ENCODE data around the gene PVALEF. TPM values are rescaled to one million over a fixed set of nuclear protein-coding genes. Genes with fewer than 3 reads are reported as not detected.
"Not testable (repeated sequence)": the region's sequence is repeated elsewhere in the genome, so short reads cannot be mapped to it uniquely, and the experiment has no call there.

PVALEF gene
- total RNA-seq, 1 donor from 2014 or later = not detected

GRCh38 chr17:81143717-81144422 lies 21.4 kb upstream of the PVALEF start:
- DNase-seq (ENCODE audit: low read depth, low spot score) = no peak

DNA sequence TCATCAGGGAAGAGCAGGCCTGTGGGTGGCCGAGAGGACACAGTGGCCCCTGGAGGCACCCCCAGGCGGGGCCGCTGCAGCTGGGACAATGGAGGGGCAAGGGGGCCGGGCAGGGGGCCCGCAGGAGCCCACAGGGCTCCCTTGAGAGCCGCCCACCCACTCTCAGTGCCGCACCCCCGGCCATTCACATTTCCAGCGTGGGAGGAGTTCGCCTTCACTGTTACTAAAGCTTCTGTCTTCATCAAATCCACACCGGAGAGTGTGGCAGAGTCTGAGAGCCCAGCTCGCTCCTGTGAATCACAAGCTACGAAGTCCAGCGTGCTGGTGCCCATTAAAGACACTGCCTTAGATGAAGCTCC lies 20.9 kb upstream of the PVALEF start:
- DNase-seq (ENCODE audit: low read depth, low spot score) = no peak

DNA sequence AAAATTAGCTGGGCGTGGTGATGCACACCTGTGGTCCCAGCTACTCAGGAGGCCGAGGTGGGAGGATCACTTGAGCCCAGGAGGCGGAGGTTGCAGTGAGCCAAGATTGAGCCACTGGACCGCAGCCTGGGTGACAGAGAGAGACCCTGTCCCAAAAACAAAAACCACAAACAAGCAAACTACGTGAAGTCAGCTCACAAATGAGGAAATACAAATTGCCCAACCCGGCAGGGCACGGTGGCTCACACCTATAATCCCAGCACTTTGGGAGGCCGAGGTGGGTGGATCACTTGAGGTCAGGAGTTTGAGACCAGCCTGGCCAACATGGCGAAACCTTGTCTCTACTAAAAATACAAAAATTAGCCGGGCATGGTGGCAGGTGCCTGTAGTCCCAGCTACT lies 19.1 kb upstream of the PVALEF start:
- DNase-seq (ENCODE audit: low read depth, low spot score) = not testable (repeated sequence)

GRCh38 chr17:81147701-81148100 lies 17.6 kb upstream of the PVALEF start:
- no peak for DNase-seq (ENCODE audit: low read depth, low spot score)

GRCh38 chr17:81148571-81148970 lies 16.7 kb upstream of the PVALEF start:
- no peak for DNase-seq (ENCODE audit: low read depth, low spot score)

GRCh38 chr17:81148986-81149533 lies 16.2 kb upstream of the PVALEF start:
- DNase-seq (ENCODE audit: low read depth, low spot score) = no peak

DNA sequence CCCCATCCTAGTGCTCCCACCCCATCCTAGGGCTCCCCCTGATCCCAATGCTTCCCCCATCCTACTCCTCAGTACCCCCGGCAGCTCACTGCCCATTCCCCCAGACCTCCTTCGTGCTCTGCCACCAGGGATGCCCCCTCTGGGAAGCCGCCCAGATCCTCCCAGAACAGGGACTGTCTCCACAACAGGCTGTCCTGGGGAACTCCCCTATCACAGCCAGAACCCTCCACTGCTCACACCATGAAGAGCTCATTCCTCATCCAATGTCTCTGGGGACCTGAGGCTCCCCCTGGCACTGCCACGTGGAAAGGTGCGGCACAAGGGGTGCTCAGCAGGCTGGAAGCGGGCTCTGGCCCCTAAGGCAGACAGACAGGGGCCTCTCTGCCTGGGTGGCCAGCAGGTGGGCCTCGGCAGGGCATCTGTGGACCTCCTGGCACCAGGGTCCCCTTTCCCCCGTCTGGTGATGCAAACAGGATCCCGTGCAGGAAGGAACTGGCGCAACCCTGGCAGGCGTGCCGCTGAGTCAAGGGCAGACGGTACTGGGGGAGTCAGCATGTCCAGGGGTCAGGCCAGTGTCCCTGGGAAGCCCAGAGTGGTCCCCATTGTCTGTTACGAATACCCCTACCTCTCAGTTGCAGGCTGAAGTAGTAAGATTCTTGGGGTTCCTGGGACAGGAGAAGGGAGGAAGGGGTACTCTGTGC lies 14.8 kb upstream of the PVALEF start:
- no peak for DNase-seq (ENCODE audit: low read depth, low spot score)

- no peak for DNase-seq (ENCODE audit: low read depth, low spot score)
Observed at GRCh38 chr17:81151278-81151677, 14.0 kb upstream of the PVALEF start.

- DNase-seq (ENCODE audit: low read depth, low spot score) = no peak
Observed at GRCh38 chr17:81152288-81152828, 12.9 kb upstream of the PVALEF start.

GRCh38 chr17:81153340-81153803 lies 11.9 kb upstream of the PVALEF start:
- no peak for DNase-seq (ENCODE audit: low read depth, low spot score)

DNA sequence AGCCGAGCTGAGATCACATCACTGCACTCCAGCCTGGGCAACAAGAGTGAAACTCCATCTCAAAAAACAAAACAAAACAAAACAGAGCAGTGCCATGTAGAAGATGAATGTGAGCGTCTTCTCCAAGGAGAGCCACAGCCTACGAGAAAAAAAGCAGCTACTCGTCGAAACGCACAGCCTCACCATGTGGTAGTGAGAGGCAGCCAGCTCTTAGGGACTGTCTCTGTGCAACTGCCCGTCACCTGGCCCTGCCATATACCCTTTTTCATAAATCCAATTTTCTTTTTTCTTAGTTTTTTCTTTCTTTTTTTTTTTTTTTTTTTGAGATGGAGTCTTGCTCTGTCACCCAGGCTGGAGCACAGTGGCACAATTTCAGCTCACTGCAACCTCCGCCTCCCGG lies 11.3 kb upstream of the PVALEF start:
- DNase-seq (ENCODE audit: low read depth, low spot score) = not testable (repeated sequence)

- DNase-seq (ENCODE audit: low read depth, low spot score) = no peak
Observed at GRCh38 chr17:81154961-81155360, 10.3 kb upstream of the PVALEF start.

DNA sequence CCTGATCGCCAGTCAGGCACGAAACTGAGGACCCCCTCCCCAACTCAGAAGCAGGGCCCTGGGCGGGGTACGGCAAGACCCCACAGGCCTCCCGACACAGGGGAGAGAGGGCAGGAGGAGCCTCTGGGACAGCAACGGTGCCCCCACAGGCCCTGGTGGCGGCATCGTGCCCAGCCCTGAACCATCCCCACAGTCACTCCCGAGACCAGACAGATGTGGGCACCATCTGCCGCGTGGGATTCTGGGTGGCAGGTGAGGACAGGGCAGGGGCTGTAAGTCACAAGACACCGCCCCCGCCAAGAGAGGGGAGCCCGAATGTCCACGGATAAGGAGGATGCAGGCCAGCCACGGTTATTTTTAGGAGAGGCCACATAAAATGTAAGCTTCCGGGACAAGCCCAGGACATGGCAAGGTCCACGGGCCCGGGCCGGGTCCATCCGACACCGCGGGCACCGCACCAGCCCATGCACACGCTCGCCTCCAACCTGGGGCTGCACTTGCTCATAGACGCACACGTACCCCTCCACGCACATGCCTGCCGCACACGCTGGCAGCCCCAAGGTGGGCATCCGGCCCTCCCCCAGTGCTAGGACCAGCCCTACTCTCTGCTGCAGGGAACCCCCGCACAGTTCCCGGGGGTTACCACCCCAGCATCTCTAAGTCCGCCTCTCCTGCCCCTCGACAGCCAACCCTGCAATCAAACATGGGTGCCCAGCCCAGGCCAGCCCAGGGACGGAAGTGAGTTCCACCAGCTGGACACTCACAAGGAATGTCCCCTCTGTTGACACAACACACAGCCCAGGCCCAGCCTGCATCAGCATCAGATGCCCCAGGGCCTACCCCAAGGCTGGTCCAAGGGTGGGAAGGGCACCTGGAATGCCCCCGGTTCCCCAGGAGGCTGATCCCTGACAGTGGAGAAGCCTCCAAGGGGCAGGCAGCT lies 8.2 kb upstream of the PVALEF start:
- no peak for DNase-seq (ENCODE audit: low read depth, low spot score)

DNA sequence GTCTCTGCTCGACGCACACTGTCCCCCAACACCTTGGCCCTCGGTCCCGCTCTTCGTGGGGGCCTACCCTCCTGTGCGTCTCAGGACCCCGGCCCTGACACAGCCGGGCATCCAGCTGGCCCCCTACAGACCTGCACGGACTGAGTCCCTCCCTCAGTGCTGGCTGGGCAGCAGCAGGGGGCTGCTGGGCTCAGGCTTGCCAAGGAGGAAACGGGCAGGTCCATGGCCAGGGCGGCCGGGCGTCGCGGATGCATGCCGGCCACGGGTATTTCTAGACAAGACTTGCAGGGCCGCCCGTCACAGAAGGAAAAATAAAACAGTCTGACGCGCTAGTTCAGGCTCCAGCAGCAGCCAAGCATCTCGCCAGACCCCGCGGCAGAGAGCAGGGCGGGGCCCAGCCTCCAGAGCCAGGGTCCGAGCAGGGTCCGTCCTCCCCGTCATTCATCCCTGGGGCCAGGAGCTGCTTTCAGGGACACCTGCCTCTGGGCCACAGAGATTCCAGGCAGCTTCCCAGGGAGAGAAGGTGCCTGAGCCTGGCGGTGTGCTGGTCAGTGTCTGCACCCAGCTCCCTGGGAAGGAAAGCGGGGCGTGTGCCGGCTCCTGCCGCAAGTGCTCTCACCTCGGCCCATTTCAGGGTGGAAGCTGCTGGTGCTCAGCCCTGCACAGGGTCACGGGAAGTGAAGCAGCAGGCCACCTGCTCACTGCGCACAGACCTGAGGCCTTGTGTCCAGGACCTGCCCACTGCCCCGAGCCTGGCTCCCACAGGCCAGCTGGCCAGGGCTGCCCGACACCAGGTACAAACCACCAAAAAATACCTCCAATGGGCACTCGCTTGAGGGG lies 7.2 kb upstream of the PVALEF start:
- DNase-seq (ENCODE audit: low read depth, low spot score) = no peak

DNA sequence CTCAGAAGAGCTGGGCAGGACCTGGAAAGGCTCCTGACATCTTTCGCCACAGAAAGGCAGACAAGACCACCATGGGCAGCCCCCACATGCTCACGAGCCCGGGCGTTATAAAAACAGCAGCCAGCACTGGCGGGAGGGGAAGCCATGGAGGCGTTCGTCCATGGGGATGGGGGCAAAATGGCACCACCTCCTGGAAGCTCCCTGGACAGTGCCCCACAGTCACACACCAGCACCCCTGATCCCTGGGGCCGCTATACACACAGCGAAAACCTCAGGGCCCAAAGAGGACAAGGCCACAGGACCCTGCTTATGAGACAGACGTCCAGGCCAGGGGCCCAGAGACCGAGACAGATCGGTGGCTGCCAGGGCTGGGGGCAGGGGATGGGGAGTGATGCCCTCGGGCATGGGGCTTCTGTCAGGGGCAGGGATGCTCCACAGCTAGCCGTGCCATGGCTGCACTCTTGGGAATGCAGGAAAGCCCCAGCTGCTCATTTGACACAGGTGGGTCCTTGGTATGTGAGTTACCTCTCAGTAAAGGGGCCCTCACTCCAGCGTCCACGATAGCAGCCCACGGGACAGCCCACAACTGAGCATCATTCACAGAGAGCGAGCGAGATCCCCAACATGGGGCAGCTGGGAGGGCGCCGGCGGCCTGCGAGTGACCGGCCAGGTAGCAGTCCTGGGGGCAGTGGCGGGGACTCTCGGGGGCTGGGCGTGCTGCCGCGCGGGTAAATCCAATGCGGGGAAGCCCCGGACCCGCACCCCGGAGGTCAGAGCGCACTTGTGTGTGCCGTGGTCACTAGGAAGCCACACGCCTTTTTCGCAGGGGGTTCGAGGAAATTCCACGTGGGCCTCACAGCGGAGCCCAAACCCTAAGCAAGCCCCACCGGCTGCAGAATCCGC lies 6.4 kb upstream of the PVALEF start:
- DNase-seq (ENCODE audit: low read depth, low spot score) = no peak

DNA sequence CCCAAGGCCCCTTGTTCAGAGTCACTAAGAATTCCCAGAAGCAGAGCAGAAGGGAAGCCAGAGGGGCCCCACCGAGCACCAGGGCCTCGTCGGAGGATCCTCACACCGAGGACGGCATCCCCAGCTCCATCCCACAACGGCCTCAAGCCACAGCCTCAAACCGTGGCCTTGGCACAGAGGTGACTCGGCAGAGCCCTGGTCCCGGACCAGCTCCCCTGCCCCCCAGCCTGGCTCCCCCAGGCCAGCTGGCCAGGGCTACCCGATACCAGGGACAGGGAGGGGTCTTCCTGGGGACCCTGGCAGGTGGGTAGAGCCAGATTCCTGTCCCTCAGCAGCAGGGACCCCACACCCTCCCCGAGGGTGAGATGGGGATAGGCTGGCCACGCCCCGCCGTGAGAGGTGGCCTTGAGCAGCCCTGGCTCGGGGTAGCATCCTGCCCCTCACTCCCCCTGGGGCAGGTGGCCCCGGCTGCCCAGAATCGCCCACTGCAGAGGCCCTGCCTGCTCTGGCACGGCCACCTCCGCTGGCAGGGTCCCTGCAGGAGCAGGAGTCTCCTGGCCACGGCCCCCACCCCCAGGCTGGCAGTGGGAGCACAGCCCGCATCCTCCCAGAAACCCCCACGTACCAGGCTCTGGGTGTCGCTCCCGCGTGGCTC lies 5.6 kb upstream of the PVALEF start:
- no peak for DNase-seq (ENCODE audit: low read depth, low spot score)

DNA sequence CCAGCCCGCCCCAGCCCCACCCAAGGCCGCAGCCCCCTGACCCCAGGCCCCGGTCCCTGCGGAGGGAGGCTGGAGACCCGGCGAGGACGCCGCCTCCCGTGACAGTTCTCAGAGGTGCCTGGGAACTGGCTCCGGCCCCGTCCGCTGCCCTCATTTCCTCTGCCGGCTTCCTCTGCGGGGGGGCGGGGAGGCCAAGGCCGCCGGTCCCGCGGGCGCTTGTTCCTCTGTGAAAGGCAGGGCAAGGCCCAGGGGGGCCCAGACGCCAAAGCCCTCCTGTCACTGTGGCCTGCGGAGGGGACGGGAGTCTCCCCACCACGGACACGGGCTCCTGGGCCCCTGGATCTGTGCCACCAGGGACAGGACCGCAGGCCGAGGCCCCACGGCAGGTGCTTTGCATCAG lies 5.0 kb upstream of the PVALEF start:
- no peak for DNase-seq (ENCODE audit: low read depth, low spot score)

GRCh38 chr17:81160747-81161453 lies 4.4 kb upstream of the PVALEF start:
- DNase-seq (ENCODE audit: low read depth, low spot score) = no peak
